HG03565 (cell line): ENCODE data around the gene EEFSEC.

Experiments used
- ATAC-seq: cut with Tn5 transposase; IDR thresholded peaks from one replicate; pipeline ENCODE4 v1.9.1; 2021; ENCODE audit warnings: mild to moderate bottlenecking, moderate library complexity; ENCODE audit not compliant: unreplicated experiment

EEFSEC gene

GRCh38 chr3:128239304-128239703 is 86.0 kb downstream of the EEFSEC start:
- ATAC-seq, result no peak

GRCh38 chr3:128240232-128240631 is 87.0 kb downstream of the EEFSEC start:
- ATAC-seq, result no peak

- no peak for ATAC-seq
Measured at GRCh38 chr3:128241741-128242140, 88.5 kb downstream of the EEFSEC start.

- no peak for ATAC-seq
Measured at GRCh38 chr3:128242818-128243601, 89.7 kb downstream of the EEFSEC start.

GRCh38 chr3:128243602-128244504 is 90.6 kb downstream of the EEFSEC start:
- ATAC-seq, result no peak

- ATAC-seq, result no peak
Measured at GRCh38 chr3:128245460-128245859, 92.2 kb downstream of the EEFSEC start.

- no peak for ATAC-seq
Measured at GRCh38 chr3:128247666-128248409, 94.6 kb downstream of the EEFSEC start.

- ATAC-seq, result no peak
Measured at GRCh38 chr3:128252083-128252482, 98.8 kb downstream of the EEFSEC start.

GRCh38 chr3:128253150-128253549 is 99.9 kb downstream of the EEFSEC start:
- ATAC-seq, result no peak

- ATAC-seq, result no peak
Measured at GRCh38 chr3:128254066-128254590, 100.8 kb downstream of the EEFSEC start.

GRCh38 chr3:128254967-128255366 is 101.7 kb downstream of the EEFSEC start:
- no peak for ATAC-seq

GRCh38 chr3:128256131-128256530 is 102.8 kb downstream of the EEFSEC start:
- ATAC-seq, result no peak

GRCh38 chr3:128257632-128258031 is 104.4 kb downstream of the EEFSEC start:
- no peak for ATAC-seq

- no peak for ATAC-seq
Measured at GRCh38 chr3:128260275-128260674, 107.0 kb downstream of the EEFSEC start.

GRCh38 chr3:128262457-128262856 is 109.2 kb downstream of the EEFSEC start:
- ATAC-seq, result no peak

GRCh38 chr3:128263118-128263517 is 109.8 kb downstream of the EEFSEC start:
- no peak for ATAC-seq

GRCh38 chr3:128263946-128264345 is 110.7 kb downstream of the EEFSEC start:
- no peak for ATAC-seq

GRCh38 chr3:128266453-128266852 is 113.2 kb downstream of the EEFSEC start:
- no peak for ATAC-seq

- no peak for ATAC-seq
Measured at GRCh38 chr3:128267541-128267940, 114.3 kb downstream of the EEFSEC start.

GRCh38 chr3:128269006-128269775 is 115.9 kb downstream of the EEFSEC start:
- ATAC-seq, result no peak
